Measurements from ENCODE around the gene CCN6.

GRCh38 chr6:112044196-112044595 is 9.7 kb upstream of the CCN6 start:
- TF ChIP-seq CTCF (IDR thresholded peaks at IDR 0.05) (no peak), POLR2A (IDR thresholded peaks at IDR 0.05) (no peak)

All from tibial nerve (tissue), 3 donors.